Measurements from ENCODE around the gene GORASP2.

GORASP2 gene

DNA sequence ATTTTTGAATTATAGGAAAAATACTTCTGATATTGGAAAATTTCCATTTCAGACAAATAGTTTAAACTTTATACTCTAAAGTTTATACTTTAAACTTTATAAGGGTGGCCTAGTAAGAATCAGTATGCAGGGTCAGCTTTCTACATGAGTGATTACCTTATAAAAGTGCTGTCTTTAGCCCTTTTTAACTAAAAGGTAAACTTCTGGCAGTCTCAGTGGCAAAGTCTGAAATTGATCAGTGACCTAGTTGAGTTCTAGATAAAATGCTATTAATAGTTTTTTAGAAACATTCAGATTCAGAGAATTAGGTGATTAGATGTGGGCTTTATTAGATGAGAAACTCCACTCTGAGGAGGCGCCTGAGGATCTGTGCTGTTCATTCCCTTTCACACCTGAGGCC, 15.5 kb downstream of the GORASP2 start:
- ChIA-PET CTCF (interaction anchor here (0.9 to 4.8 kb wide), 5 partner anchors 11 to 472 kb away, joined by 3 to 40 read pairs (median 5); partner anchors contain the start of gene GORASP2), POLR2A (no interaction called here)
- TF ChIP-seq, protein P1, sequence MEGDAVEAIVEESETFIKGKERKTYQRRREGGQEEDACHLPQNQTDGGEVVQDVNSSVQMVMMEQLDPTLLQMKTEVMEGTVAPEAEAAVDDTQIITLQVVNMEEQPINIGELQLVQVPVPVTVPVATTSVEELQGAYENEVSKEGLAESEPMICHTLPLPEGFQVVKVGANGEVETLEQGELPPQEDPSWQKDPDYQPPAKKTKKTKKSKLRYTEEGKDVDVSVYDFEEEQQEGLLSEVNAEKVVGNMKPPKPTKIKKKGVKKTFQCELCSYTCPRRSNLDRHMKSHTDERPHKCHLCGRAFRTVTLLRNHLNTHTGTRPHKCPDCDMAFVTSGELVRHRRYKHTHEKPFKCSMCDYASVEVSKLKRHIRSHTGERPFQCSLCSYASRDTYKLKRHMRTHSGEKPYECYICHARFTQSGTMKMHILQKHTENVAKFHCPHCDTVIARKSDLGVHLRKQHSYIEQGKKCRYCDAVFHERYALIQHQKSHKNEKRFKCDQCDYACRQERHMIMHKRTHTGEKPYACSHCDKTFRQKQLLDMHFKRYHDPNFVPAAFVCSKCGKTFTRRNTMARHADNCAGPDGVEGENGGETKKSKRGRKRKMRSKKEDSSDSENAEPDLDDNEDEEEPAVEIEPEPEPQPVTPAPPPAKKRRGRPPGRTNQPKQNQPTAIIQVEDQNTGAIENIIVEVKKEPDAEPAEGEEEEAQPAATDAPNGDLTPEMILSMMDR (IDR thresholded peaks at IDR 0.05; ENCODE audit: insufficient read depth, low read length, missing control alignments): no peak
- no peak overlapping the region for H3K4me3 ChIP-seq (ENCODE audit: low read depth, low read length)
- DNase-seq (ENCODE audit: low read depth, low spot score): no peak

DNA sequence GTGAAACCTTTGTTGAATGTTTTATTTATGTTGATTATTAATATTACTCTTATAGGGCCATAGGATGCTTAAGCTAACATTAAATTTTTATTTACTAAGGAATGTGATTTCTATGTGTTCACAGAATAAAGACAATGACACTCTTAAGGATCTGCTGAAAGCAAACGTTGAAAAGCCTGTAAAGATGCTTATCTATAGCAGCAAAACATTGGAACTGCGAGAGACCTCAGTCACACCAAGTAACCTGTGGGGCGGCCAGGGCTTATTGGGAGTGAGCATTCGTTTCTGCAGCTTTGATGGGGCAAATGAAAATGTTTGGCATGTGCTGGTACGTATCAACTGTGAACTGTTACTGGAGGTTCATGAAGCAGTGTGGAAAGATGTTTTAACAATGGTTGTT, 20.4 kb downstream of the GORASP2 start:
- DNase-seq (ENCODE audit: low read depth, low spot score): no peak
- TF ChIP-seq, protein P1 (IDR thresholded peaks at IDR 0.05; ENCODE audit: insufficient read depth, low read length, missing control alignments): no peak
- ChIA-PET POLR2A (no interaction called here), CTCF (interaction anchor here (3.3 kb wide), 1 partner anchor 20 kb away, joined by 11 read pairs; the partner anchor contains the start of gene GORASP2)
- H3K4me3 ChIP-seq (ENCODE audit: low read depth, low read length): no peak overlapping the region

- CTCF ChIA-PET: interaction anchor here (0.9 to 3.3 kb wide), 3 partner anchors 11 to 212 kb away, joined by 3 to 11 read pairs (median 5); partner anchors contain the start of gene GORASP2
- POLR2A ChIA-PET: no interaction called here
- H3K4me3 ChIP-seq (ENCODE audit: low read depth, low read length): no peak overlapping the region
- TF ChIP-seq, protein P1 (IDR thresholded peaks at IDR 0.05; ENCODE audit: insufficient read depth, low read length, missing control alignments): no peak
- no peak for DNase-seq (ENCODE audit: low read depth, low spot score)
Observed at GRCh38 chr2:170950221-170950761, 21.2 kb downstream of the GORASP2 start.

DNA sequence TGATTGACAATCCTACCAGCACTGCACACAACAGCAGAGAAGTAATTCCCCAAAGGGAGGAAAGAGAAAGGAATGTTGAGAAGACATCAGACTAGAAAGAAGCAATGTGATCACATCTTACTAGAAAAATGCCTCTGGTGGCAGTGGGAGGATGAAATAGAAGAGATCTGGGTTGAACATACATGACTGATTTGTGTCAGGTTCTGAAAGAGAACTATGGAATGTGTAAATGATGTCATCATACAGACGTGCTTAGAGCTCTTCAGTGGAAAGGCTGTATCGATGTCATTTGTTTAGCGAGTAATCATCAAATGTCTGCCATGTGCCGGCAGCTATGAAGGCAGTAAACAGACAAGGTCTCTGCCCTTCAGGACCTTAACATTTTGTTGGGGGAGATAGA, 24.9 kb downstream of the GORASP2 start:
- CTCF ChIA-PET: interaction anchor here (1.0 kb wide), 1 partner anchor 12 kb away, joined by 4 read pairs; no protein-coding TSS in a partner anchor
- no peak overlapping the region for H3K4me3 ChIP-seq (ENCODE audit: low read depth, low read length)
- DNase-seq (ENCODE audit: low read depth, low spot score): no peak
- POLR2A ChIA-PET: no interaction called here
- TF ChIP-seq, protein P1 (IDR thresholded peaks at IDR 0.05; ENCODE audit: insufficient read depth, low read length, missing control alignments): no peak

DNA sequence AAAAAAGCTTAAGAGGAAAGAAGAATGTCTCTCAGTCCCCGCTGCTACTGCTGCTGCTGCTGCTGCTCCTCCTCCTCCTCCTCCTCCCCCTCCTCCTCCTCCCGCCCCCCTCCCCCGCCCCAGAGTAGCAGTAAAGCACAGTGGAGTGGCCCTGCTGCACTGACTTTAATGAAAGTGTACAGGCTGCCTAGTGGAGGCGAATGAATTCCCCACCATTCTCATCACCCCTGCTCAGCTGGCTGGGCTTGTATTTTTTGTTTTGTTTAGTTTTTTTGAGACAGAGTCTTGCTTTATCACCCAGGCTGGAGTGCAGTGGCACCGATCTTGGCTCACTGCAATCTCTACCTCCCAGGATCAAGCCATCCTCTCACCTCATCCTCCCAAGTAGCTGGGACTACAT, 34.3 kb downstream of the GORASP2 start:
- TF ChIP-seq, protein P1 (IDR thresholded peaks at IDR 0.05; ENCODE audit: insufficient read depth, low read length, missing control alignments): no peak
- POLR2A ChIA-PET: no interaction called here
- CTCF ChIA-PET: interaction anchor here (1.4 to 3.0 kb wide), 2 partner anchors 10 to 34 kb away, joined by 5 to 15 read pairs; partner anchors contain the start of gene GORASP2

DNA sequence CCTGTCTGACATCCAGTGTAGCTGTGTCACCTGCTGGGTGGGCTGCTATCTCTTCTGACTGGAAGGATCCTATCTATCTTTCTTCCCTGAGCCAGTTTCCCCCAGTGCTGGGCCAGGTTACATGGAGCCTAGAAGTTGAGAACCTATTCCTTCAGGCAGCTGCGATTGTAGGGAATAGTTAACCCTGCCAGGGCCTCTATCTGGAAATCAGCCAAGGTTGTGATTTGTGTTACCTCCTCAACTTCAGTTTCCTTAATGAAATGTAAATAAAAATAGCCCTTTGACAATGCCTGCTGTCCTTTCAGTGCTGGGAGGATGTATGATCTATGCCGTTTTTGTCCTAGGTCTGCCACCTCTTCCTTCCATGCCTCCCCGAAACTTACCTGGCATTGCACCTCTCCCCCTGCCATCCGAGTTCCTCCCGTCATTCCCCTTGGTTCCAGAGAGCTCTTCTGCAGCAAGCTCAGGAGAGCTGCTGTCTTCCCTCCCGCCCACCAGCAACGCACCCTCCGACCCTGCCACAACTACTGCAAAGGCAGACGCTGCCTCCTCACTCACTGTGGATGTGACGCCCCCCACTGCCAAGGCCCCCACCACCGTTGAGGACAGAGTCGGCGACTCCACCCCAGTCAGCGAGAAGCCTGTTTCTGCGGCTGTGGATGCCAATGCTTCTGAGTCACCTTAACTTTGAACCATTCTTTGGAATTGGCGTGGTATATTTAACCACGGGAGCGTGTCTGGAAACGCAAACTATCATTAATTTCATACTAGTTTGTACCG, 36.6 kb downstream of the GORASP2 start:
- POLR2A ChIA-PET: no interaction called here
- DNase-seq (ENCODE audit: low read depth, low spot score): no peak
- TF ChIP-seq, protein P1 (IDR thresholded peaks at IDR 0.05; ENCODE audit: insufficient read depth, low read length, missing control alignments): no peak
- CTCF ChIA-PET: interaction anchor here (0.9 to 3.0 kb wide), 3 partner anchors 8 to 451 kb away, joined by 3 to 15 read pairs (median 4); no protein-coding TSS in a partner anchor
- no peak overlapping the region for H3K4me3 ChIP-seq (ENCODE audit: low read depth, low read length)

More for the DNA sequence above, 34.3 kb downstream of the GORASP2 start:
- no peak for DNase-seq (ENCODE audit: low read depth, low spot score)
- H3K4me3 ChIP-seq (ENCODE audit: low read depth, low read length): no peak overlapping the region

Data from AG04449 (cell line).